ENCODE data around the gene MRPS21.

The MRPS21 gene

DNA sequence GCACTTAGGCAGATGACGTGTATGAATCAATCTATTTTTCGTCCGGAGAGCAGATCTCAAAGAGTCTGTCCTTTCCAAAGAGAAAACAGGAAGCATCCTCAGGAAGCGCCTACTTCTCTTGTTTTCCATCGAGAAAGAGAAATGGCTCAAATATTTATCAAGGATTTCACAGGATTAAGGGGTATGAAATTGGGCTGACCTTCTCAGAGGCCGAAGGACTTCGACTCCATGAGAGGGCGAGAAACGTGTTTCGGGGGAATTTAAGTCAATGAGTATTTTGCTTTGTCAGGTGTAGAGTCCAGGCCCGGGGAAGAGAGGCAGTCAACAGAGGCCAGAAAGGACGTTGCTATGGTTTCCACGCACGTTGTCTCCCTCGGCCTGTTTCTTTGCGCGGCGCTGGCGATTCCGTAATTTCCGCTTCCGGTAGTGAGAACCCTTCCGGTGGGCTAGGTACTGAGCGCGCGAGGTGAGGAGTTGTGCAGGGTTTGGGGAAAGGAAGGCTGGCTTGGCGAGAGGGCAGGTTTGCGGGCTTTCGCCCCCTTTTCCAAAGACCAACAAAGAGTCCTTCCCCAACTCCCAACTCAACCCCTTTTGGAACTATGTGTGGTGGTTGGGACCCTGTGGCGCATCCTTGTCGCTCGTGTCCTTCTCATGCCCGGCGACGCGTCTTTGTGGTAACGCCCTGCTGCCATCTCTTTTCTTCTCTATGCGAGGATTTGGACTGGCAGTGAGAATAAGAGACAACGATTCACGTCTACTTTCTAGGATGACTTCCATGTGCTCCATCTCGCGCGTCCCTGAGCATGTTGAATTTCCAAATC, at the start of gene MRPS21:
Gene MRPS21 (plus strand): TSS at position 429 of the 821 bp plus-strand sequence. CDS start 506 bp downstream, outside the sequence.
- DNase-seq: peak; percentile 96

DNA sequence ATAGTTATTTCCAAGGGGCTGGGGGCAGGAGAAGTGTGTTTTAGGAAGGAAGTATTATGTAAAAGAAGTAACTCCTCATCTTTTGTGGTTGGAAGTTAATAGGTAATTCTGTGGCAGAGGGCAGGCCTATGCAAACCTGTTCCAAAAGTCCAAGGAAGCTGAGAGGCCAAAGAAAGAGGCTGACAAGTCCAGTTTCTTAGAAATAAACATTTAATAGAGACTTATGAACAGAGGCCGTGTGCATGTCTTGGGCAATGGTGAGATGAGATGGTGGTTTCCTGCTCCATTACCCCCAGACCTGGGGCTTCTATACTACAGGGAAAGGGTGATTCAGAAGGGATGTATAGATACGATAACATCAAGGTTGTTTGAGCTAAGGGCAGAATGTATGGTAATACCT, 43.7 kb upstream of the MRPS21 start:
- no peak for DNase-seq

- DNase-seq: no peak
These were observed 37.5 kb upstream of the MRPS21 start for GRCh38 chr1:150256198-150256553.

DNA sequence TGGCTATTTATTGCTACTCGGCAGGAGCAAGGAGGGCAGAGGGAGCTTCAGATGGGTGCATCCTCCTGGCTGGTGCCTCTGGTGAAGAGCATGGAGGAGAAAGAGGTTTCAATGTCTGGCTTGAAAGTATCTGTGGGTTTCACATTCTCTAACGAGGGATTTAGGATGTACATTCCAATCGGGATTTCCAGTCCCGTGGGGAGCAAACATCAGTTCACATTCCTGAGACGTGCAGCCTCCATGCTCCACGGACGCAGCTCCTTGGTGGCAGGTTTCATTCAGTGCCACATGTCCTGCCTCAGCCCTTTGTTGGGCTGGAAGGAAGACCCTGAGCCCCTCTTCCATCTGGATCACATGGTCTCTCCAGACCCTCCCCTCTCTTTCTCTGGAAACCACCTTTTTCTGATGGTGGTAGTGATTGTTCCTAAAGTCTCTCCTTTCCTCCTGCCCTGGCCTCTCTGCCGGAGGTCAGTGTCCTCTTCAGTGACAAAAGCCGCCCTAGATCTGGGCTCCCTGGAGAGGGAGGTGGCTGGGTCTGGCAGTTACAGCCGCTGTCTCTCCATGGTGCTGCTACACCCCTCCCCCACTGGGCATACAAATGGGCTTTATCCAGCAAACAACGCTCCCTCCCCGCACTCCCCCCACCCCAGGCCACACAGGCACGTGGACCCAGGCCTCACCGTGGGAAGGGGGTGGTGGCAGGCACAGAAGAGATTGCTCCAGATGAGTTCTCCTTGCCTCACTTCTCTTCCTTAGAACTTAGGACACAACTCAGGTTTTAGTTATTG, 36.9 kb upstream of the MRPS21 start:
- no peak for DNase-seq

GRCh38 chr1:150257624-150258585, 35.8 kb upstream of the MRPS21 start, which contains the start of gene CA14:
Gene CA14 (plus strand): TSS chr1:150257774. CDS start chr1:150258129, 355 bp downstream.
- DNase-seq: no peak

DNA sequence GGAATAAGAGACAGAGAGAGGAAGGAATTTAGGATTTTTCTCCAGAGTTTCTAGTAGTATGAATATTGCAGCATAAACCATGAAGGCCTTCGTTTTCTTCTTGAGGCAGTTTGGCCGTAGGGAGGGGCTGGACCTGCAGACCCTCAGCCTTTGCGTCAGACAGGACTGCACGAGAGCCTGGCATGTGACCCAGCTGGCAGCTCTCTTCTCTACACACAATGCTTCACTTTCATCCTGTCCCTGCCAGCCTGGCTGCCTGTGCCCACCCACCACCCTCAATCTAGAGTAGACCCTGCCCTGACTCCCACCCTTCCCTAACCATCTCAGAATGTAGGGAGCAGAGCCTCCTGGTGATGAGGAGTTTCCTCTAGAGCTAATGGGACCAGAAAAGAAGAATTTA, 34.4 kb upstream of the MRPS21 start:
- DNase-seq: no peak

- DNase-seq: no peak
These were observed 33.6 kb upstream of the MRPS21 start for GRCh38 chr1:150259758-150260669.

DNA sequence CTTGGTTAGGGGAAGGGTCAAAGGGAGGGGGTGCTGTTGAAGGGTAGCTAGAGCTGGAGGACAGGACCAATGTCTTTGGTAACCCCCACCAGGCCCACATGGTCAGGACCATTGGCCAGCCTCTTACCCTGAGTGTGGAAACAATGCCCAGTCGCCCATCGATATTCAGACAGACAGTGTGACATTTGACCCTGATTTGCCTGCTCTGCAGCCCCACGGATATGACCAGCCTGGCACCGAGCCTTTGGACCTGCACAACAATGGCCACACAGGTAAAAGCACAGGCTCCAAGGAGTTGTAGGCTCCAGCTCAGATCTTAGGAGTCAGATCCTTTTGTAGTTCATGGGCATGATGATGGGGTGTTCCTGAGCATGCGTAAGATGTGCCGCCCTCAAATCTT, 32.3 kb upstream of the MRPS21 start:
- DNase-seq: no peak

GRCh38 chr1:150262388-150263320, 31.0 kb upstream of the MRPS21 start:
- DNase-seq: no peak

- DNase-seq: no peak
These were observed 30.1 kb upstream of the MRPS21 start for GRCh38 chr1:150263549-150263948.

DNA sequence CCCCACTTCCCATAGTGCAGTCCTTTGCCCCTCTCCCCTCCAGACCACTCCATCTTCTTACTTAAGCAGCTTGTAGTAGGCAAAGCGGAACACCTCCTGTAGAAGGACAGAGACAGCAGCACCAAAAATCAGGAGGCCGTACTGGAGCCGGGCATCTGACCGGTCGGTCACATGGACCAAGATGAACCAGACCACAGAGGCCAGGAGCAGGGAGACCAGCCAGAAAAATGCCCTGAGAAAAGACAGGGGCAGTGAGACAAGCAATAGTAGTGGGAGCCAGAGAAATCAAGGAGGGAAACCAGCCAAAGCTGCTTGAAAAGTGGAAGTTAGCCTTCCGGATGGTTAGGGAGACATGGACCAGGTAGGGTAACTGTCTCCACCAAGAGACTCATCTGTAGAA, 25.8 kb upstream of the MRPS21 start:
- DNase-seq: no peak

- peak; percentile 54 for DNase-seq
These were observed 25.3 kb upstream of the MRPS21 start for GRCh38 chr1:150268340-150268704.

DNA sequence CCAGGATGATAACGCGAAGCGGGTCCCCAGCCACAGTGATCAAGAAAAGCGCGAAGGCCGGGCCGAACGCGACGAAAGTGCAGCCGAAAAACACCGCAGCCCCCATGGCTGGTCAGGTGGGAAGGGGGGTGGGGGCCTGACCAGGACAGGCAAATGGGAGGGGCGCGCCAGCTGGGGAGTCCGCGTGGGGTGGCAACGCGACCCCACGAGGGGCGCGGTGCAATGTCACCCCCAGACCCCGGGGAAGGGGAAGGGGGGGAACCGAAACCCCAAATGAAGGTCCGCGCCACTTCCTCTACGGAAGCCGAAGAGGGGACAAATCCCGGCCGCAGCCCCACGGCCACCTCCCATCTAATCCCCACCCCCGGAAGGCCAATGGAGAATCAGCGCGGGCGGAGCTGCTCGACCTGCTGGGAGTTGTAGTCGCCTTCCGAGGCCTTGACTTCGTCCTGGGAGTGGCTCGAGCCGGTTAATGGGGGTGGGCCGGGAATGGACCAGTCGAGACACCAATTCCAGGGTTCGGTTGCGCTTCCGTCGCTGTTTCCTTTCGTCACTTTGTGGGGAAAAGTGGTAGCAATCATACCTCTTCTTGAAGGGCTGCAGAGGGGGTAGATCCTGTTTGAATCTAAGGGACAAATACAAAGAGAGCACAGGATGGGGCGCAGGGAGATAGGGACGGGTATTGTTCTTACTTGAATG, 24.8 kb upstream of the MRPS21 start, which contains the start of gene APH1A:
Gene APH1A (minus strand): TSS at position 312 of the 699 bp plus-strand sequence. CDS start 206 bp downstream, at position 106.
- DNase-seq: peak; percentile 97

DNA sequence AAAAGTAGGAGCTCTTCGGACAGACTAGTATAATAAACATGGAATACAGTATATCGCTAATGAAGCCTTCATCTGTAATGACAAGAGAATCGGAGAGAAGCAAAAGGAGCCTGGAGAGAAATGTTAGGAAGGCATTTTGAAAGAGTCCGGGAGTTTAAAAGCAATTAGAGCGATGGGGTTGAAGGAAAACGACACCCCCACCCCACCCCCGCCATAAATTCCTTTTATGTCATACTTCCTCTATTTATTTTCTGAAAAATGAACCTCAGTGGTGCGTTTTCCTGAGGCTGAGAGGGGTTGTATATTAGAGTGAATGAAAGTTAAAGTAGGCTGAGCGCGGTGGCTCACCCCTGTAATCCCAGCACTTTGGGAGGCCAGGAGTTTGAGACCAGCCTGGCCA, 24.2 kb upstream of the MRPS21 start:
- DNase-seq: no peak

DNA sequence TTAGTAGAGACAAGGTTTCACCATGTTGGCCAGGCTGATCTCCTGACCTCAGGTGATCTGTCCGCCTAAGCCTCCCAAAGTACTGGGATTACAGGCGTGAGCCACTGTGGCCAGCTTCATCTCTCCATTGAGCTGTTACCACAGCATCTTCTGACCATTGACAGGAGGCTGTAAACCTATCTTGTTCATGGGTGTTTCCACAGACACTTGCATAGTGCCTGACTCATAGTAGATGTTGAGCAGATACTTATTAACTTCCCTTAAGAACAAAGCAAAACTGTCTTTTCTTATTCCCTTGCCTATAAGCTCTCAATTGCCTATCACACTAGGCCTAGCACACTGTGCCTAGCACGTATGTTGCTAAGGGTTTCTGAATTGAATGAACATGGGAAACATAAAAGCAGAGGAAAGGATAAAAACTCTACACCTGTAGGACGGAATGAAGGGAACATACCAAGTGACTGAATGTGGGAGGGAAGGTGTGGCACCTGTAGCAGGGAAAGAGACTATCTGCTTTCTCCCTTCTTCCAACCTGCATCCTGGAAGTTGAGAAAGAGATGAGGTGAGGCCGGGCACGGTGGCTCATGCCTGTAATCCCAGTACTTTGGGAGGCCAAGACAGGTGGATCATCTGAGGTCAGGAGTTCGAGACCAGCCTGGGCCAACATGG, 22.2 kb upstream of the MRPS21 start:
- no peak for DNase-seq

DNA sequence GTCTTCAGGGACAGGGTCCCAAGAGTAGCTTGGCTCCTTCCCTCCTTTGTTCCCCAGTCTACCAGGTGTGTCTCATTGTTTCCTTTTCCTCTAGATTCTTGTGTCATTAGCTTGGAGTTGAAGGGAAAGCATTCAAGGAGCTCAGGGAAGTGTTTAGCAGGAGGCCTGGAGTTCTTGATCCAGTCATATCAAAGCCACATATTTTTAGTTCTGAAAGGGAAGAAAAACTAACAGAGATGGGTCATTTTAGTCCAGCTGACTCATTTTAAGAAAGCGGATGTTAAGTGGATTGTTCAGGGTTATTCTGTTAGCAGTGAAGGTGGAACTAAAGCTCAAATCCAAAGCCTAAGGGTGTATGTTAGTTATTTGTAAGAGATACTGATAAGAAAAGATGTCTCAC, 20.4 kb upstream of the MRPS21 start:
- DNase-seq: no peak

- no peak for DNase-seq
These were observed 13.4 kb upstream of the MRPS21 start for GRCh38 chr1:150280138-150280707.

GRCh38 chr1:150281221-150281757, 12.4 kb upstream of the MRPS21 start:
- peak; percentile 83 for DNase-seq
